Thyroid gland (tissue), 4 donors: ENCODE results near the gene MYZAP.

ENCODE experiments used
- CTCF ChIP-seq, 6 experiments: fragments of 200-600 bp in 3 of 6; fragments of 450-650 bp in 3 of 6; sonication (generic) in 3 of 6; IDR thresholded peaks; one replicate each; pipeline ENCODE4 v1.5.1; 2016 to 2019; ENCODE audit warnings: antibody characterized with exemption in 6 of 6, mild to moderate bottlenecking in 2 of 6, inconsistent platforms in 1 of 6, moderate library complexity in 1 of 6
- POLR2A ChIP-seq, 2 donors: fragments of 450-650 bp; IDR thresholded peaks; one replicate each; pipeline ENCODE4 v1.6.1; 2017; ENCODE audit warnings: antibody characterized with exemption in 2 of 2, mild to moderate bottlenecking in 2 of 2, moderate library complexity in 1 of 2

- TF ChIP-seq CTCF (IDR thresholded peaks at IDR 0.05): no peak
- no peak for TF ChIP-seq POLR2A (IDR thresholded peaks at IDR 0.05)
Observed at GRCh38 chr15:57548835-57549234, 42.9 kb upstream of the MYZAP start.
